HCT116 (cell line): ENCODE results near the gene FTO. TPM values are rescaled to one million over a fixed set of nuclear protein-coding genes. Genes with fewer than 3 reads are reported as not detected.

ENCODE experiments used
- ATAC-seq: fragments of 200-7000 bp; cut with Tn5 transposase; 2 replicates; pipeline ENCODE4 v1.9.1; 2020; ENCODE audit warnings: mild to moderate bottlenecking, moderate library complexity
- BruUV-seq: library from RNA; stranded (reverse); fragments of 400-500 nt; replicated peaks from 2 replicates; lab custom pipeline; 2021; lab: Mats Ljungman, UMichigan
- CTCF ChIA-PET: fragments of 300-600 bp; sonication (Branson Sonifier 250); formaldehyde crosslinking; loops from one replicate; lab custom pipeline; 2021; ENCODE audit warnings: antibody characterized with exemption; lab: Charles Lee
- POLR2A ChIA-PET: fragments of 300-600, 350-600 bp; sonication (Branson Sonifier 250); formaldehyde crosslinking; loops from one replicate; lab custom pipeline; 2021; ENCODE audit warnings: antibody characterized with exemption; lab: Charles Lee
- RAD21 ChIA-PET, 2 experiments: fragments of 300-600 bp; sonication (Branson Sonifier 250); formaldehyde crosslinking; loops; one replicate each; lab custom pipeline; 2023; ENCODE audit warnings: low total read pairs in 2 of 2; ENCODE audit not compliant: uncharacterized antibody in 2 of 2, unreplicated experiment in 2 of 2, low non-redundant PET in 1 of 2; lab: Charles Lee
- DNase-seq: peaks from one replicate; pipeline ENCODE4 v3.0.0-alpha.2; 2010; ENCODE audit warnings: low read depth, low spot score
- H2AFZ ChIP-seq: fragments of 200-600 bp; shearing (Covaris generic), sonication (generic); 2 replicates; pipeline ENCODE4 v1.6.1; 2017; ENCODE audit warnings: low read depth, mixed run types, mixed read lengths, antibody characterized with exemption, low read length; ENCODE audit not compliant: poor library complexity, severe bottlenecking
- H3K27ac ChIP-seq: 2 replicates; pipeline ENCODE4 v1.5.1; 2012; ENCODE audit warnings: low read depth, low read length
- H3K27me3 ChIP-seq: fragments of 200-600 bp; sonication (generic); 2 replicates; pipeline ENCODE4 v1.6.1; 2016; ENCODE audit warnings: mixed run types, low read length, mixed read lengths; ENCODE audit not compliant: insufficient read depth
- H3K36me3 ChIP-seq, 2 experiments: fragments of 200-500 bp in 1 of 2; fragments of 200-600 bp in 1 of 2; sonication (Bioruptor generic) in 1 of 2; sonication (generic) in 1 of 2; 2 replicates each; pipeline versions ENCODE4 v1.5.1 to v1.6.1; 2014 to 2016; ENCODE audit warnings: low read length in 2 of 2, inconsistent platforms in 1 of 2, mixed read lengths in 1 of 2, mixed run types in 1 of 2; ENCODE audit not compliant: insufficient read depth in 2 of 2, control insufficient read depth in 1 of 2
- H3K4me1 ChIP-seq, 2 experiments: fragments of 200-600 bp in 1 of 2; sonication (generic) in 1 of 2; 2 replicates each; pipeline versions ENCODE4 v1.5.1 to v1.6.1; 2012 to 2017; ENCODE audit warnings: low read length in 2 of 2, inconsistent platforms in 1 of 2, mild to moderate bottlenecking in 1 of 2, mixed read lengths in 1 of 2, mixed run types in 1 of 2, moderate library complexity in 1 of 2; ENCODE audit not compliant: insufficient read depth in 2 of 2, control insufficient read depth in 1 of 2
- H3K4me2 ChIP-seq: fragments of 200-600 bp; sonication (generic); 2 replicates; pipeline ENCODE4 v1.6.1; 2017; ENCODE audit warnings: mixed run types, low read length, mixed read lengths
- H3K4me3 ChIP-seq, 2 experiments: fragments of 200-600 bp in 1 of 2; sonication (generic) in 1 of 2; replicated peaks in 1 of 2; 2 replicates each; pipeline ENCODE4 v1.5.1; 2011 to 2016; ENCODE audit warnings: low read length in 2 of 2, control low read depth in 1 of 2, low read depth in 1 of 2, mild to moderate bottlenecking in 1 of 2, mixed read lengths in 1 of 2, mixed run types in 1 of 2
- H3K79me2 ChIP-seq: fragments of 200-600 bp; sonication (generic); 2 replicates; pipeline ENCODE4 v1.6.1; 2017; ENCODE audit warnings: mild to moderate bottlenecking, mixed run types, low read length, moderate library complexity, mixed read lengths; ENCODE audit not compliant: insufficient read depth
- H3K9ac ChIP-seq: fragments of 200-600 bp; sonication (generic); 2 replicates; pipeline ENCODE4 v1.6.1; 2016; ENCODE audit warnings: low read length, mixed read lengths
- H3K9me2 ChIP-seq: fragments of 200-600 bp; sonication (generic), shearing (Covaris generic); 2 replicates; pipeline ENCODE4 v1.6.1; 2017; ENCODE audit warnings: mixed run types, mild to moderate bottlenecking, moderate library complexity; ENCODE audit not compliant: insufficient read depth
- H3K9me3 ChIP-seq, 2 experiments: fragments of 200-500 bp in 1 of 2; fragments of 200-600 bp in 1 of 2; sonication (Bioruptor generic) in 1 of 2; sonication (generic) in 1 of 2; 2 replicates each; pipeline ENCODE4 v1.6.1; 2014 to 2017; ENCODE audit warnings: low read length in 2 of 2, mixed read lengths in 2 of 2, inconsistent platforms in 1 of 2, low read depth in 1 of 2, mild to moderate bottlenecking in 1 of 2, mixed run types in 1 of 2, moderate library complexity in 1 of 2; ENCODE audit not compliant: control insufficient read depth in 1 of 2, insufficient read depth in 1 of 2
- H4K20me1 ChIP-seq: fragments of 200-600 bp; sonication (generic), shearing (Covaris generic); 2 replicates; pipeline ENCODE4 v1.6.1; 2017; ENCODE audit warnings: mixed run types, mild to moderate bottlenecking, moderate library complexity; ENCODE audit not compliant: insufficient read depth
- CEBPB ChIP-seq: IDR thresholded peaks from 2 replicates; pipeline ENCODE4 v1.6.1; 2012; ENCODE audit warnings: low read depth
- POLR2A ChIP-seq: IDR thresholded peaks from 2 replicates; pipeline ENCODE4 v1.7.0; 2011; ENCODE audit warnings: borderline replicate concordance; ENCODE audit not compliant: insufficient read depth, insufficient read length; ENCODE audit errors: extremely low read depth
- POLR2AphosphoS5 ChIP-seq: IDR thresholded peaks from 2 replicates; pipeline ENCODE4 v1.6.1; 2011; ENCODE audit warnings: mild to moderate bottlenecking, low read depth, low read length, moderate library complexity
- RAD21 ChIP-seq: IDR thresholded peaks from 2 replicates; pipeline ENCODE4 v1.6.1; 2012; ENCODE audit warnings: low read depth, mild to moderate bottlenecking
- SIN3A ChIP-seq: IDR thresholded peaks from 2 replicates; pipeline ENCODE4 v1.6.1; 2012; ENCODE audit warnings: low read depth
- TCF7L2 ChIP-seq: IDR thresholded peaks from 2 replicates; pipeline ENCODE4 v1.7.0; 2011; ENCODE audit warnings: borderline replicate concordance, inconsistent platforms; ENCODE audit not compliant: insufficient read depth, insufficient read length; ENCODE audit errors: extremely low read depth
- YY1 ChIP-seq: IDR thresholded peaks from 2 replicates; pipeline ENCODE4 v1.6.1; 2011; ENCODE audit warnings: low read length, low read depth, moderate library complexity, mild to moderate bottlenecking; ENCODE audit not compliant: insufficient replicate concordance; ENCODE audit errors: extremely low read depth
- ZNF274 ChIP-seq: fragments of 200-500 bp; sonication (Bioruptor generic); IDR thresholded peaks from 2 replicates; pipeline ENCODE4 v1.6.1; 2014; ENCODE audit warnings: mild to moderate bottlenecking, low read depth, low read length, inconsistent platforms
- intact Hi-C: fragments of 100-400 bp; cut with micrococcal nuclease; formaldehyde crosslinking; loops from 2 replicates; pipeline ENCODE4 v1.10.0; 2022
- total RNA-seq: library from RNA; stranded (reverse); gene quantifications from one replicate; pipeline ENCODE4 v1.2.1, GENCODE V29; 2021; ENCODE audit not compliant: unreplicated experiment
- TF ChIP-seq, protein P1 (sequence below): IDR thresholded peaks from 2 replicates; pipeline ENCODE4 v1.6.1; 2012
- TF ChIP-seq, protein P2 (sequence below), 3 experiments: fragments of 200-600 bp in 1 of 3; sonication (generic) in 1 of 3; IDR thresholded peaks in 2 of 3; conservative IDR thresholded peaks in 1 of 3; 2 replicates each; pipeline ENCODE4 v1.5.1; 2012 to 2017; ENCODE audit warnings: low read depth in 2 of 3, low read length in 2 of 3, antibody characterized with exemption in 1 of 3, borderline replicate concordance in 1 of 3, control low read depth in 1 of 3, mild to moderate bottlenecking in 1 of 3, mixed read lengths in 1 of 3, mixed run types in 1 of 3, moderate library complexity in 1 of 3; ENCODE audit not compliant: insufficient read depth in 1 of 3
- TF ChIP-seq, protein P3 (sequence below): IDR thresholded peaks from 2 replicates; pipeline ENCODE4 v1.6.1; 2012
- TF ChIP-seq, protein P4 (sequence below): IDR thresholded peaks from 2 replicates; pipeline ENCODE4 v1.6.1; 2012; ENCODE audit warnings: low read depth

FTO gene
- total RNA-seq, 1 experiment from 2014 or later, result 55.2 TPM

DNA sequence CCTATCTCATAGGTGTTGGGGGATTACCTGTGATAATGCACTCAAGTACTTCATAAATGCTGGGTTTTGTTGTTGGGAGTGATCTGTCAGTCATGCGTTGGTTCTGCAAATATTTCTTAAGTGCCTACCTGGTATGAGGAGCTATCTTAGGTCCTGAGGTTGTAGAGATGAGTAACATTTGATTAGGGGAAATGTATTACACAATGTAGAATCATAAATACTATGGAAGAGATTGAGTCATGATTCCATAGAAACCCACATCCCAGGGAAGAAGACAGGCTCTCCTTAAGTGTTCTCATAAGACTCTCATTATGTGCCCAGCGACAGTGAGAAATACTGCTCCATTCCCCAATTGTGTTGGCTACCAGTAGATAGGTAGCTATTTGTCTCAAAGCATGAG, 240.1 kb downstream of the FTO start:
- ATAC-seq, result no peak
- Histone ChIP-seq H3K9me3 (no peaks in the 10 kb centered on the region), H4K20me1 (no peaks in the 10 kb centered on the region), H3K4me1 (no peaks in the 10 kb centered on the region), H3K79me2 (no peaks in the 10 kb centered on the region), H3K27ac (no peak overlapping the region), H3K4me2 (no peak overlapping the region), H3K9me2 (no peaks in the 10 kb centered on the region), H3K27me3 (no peaks in the 10 kb centered on the region), H3K9ac (no peak overlapping the region), H2AFZ (no peak overlapping the region), H3K36me3 (no peaks in the 10 kb centered on the region), H3K4me3 (no peak overlapping the region)
- intact Hi-C loops, result loop anchor here (1.0 kb wide), 1 partner anchor 171 kb away; no protein-coding TSS in a partner anchor
- ChIA-PET RAD21 (no interaction called here), POLR2A (no interaction called here), CTCF (no interaction called here)
- no peak for TF ChIP-seq POLR2AphosphoS5
- no peak for TF ChIP-seq SIN3A
- TF ChIP-seq TCF7L2, result no peak
- no peak for TF ChIP-seq POLR2A
- TF ChIP-seq, protein P1, sequence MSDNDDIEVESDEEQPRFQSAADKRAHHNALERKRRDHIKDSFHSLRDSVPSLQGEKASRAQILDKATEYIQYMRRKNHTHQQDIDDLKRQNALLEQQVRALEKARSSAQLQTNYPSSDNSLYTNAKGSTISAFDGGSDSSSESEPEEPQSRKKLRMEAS, result no peak
- TF ChIP-seq, protein P2, sequence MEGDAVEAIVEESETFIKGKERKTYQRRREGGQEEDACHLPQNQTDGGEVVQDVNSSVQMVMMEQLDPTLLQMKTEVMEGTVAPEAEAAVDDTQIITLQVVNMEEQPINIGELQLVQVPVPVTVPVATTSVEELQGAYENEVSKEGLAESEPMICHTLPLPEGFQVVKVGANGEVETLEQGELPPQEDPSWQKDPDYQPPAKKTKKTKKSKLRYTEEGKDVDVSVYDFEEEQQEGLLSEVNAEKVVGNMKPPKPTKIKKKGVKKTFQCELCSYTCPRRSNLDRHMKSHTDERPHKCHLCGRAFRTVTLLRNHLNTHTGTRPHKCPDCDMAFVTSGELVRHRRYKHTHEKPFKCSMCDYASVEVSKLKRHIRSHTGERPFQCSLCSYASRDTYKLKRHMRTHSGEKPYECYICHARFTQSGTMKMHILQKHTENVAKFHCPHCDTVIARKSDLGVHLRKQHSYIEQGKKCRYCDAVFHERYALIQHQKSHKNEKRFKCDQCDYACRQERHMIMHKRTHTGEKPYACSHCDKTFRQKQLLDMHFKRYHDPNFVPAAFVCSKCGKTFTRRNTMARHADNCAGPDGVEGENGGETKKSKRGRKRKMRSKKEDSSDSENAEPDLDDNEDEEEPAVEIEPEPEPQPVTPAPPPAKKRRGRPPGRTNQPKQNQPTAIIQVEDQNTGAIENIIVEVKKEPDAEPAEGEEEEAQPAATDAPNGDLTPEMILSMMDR (IDR thresholded peaks at IDR 0.05 in 2 of 3, conservative IDR thresholded peaks at IDR 0.05 in 1 of 3; ENCODE audit: borderline replicate concordance in 1 of 3, insufficient read depth in 1 of 3, low read depth in 2 of 3, low read length in 2 of 3), result no peak
- TF ChIP-seq, protein P3, sequence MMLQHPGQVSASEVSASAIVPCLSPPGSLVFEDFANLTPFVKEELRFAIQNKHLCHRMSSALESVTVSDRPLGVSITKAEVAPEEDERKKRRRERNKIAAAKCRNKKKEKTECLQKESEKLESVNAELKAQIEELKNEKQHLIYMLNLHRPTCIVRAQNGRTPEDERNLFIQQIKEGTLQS, result no peak
- no peak for TF ChIP-seq YY1
- TF ChIP-seq, protein P4, sequence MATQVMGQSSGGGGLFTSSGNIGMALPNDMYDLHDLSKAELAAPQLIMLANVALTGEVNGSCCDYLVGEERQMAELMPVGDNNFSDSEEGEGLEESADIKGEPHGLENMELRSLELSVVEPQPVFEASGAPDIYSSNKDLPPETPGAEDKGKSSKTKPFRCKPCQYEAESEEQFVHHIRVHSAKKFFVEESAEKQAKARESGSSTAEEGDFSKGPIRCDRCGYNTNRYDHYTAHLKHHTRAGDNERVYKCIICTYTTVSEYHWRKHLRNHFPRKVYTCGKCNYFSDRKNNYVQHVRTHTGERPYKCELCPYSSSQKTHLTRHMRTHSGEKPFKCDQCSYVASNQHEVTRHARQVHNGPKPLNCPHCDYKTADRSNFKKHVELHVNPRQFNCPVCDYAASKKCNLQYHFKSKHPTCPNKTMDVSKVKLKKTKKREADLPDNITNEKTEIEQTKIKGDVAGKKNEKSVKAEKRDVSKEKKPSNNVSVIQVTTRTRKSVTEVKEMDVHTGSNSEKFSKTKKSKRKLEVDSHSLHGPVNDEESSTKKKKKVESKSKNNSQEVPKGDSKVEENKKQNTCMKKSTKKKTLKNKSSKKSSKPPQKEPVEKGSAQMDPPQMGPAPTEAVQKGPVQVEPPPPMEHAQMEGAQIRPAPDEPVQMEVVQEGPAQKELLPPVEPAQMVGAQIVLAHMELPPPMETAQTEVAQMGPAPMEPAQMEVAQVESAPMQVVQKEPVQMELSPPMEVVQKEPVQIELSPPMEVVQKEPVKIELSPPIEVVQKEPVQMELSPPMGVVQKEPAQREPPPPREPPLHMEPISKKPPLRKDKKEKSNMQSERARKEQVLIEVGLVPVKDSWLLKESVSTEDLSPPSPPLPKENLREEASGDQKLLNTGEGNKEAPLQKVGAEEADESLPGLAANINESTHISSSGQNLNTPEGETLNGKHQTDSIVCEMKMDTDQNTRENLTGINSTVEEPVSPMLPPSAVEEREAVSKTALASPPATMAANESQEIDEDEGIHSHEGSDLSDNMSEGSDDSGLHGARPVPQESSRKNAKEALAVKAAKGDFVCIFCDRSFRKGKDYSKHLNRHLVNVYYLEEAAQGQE, result no peak
- TF ChIP-seq CEBPB, result no peak
- no peak for TF ChIP-seq RAD21
- no peak for TF ChIP-seq ZNF274
- BruUV-seq, result no TSS peak
- DNase-seq, result no peak
